ENCODE results near the gene UBR3.
A peak's percentile ranks its signal among the peaks of the same experiment; 100 is the strongest.
"Not testable (repeated sequence)": the region's sequence is repeated elsewhere in the genome, so short reads cannot be mapped to it uniquely, and the experiment has no call there.

The UBR3 gene

GRCh38 chr2:169866230-169866629, 39.0 kb downstream of the UBR3 start:
- DNase-seq (ENCODE audit: low read depth) = not testable (repeated sequence)

- DNase-seq (ENCODE audit: low read depth) = no peak
Observed at GRCh38 chr2:169867579-169867978, 40.3 kb downstream of the UBR3 start.

DNA sequence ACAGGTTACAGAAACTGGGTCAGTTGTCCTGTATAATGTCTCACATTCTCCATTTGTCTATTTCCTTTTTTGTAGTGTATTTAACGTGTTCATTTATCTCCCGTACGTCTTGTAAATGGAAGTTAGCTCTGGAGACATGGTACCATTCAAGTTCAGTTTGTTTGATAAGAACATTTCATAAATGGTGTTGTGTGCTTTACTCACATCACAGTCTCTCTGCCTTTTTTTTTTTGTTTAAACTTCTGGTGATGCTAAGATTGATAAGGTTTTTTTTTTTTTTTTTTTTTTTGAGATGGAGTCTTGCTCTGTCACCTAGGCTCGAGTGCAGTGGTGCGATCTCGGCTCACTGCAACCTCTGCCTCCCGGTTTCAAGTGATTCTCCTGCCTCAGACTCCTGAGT, 41.7 kb downstream of the UBR3 start:
- DNase-seq (ENCODE audit: low read depth) = no peak

DNA sequence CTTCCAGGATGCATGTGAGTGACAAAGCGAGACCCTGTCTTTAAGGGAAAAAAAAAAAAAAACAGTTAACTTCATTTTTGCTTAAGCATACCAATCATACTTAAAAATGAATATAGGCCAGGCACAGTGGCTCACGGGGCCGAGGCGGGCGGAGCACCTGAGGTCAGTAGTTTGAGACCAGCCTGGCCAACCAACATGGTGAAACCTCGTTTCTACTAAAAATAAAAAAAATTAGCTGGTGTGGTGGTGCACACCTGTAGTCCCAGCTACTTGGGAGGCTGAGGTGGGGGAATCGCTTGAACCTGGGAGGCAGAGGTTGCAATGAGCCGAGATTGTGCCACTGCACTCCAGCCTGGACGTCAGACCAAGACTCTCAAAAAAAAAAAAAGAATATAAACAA, 44.1 kb downstream of the UBR3 start:
- DNase-seq (ENCODE audit: low read depth) = not testable (repeated sequence)

- no peak for DNase-seq (ENCODE audit: low read depth)
Observed at GRCh38 chr2:169871994-169872393, 44.7 kb downstream of the UBR3 start.

DNA sequence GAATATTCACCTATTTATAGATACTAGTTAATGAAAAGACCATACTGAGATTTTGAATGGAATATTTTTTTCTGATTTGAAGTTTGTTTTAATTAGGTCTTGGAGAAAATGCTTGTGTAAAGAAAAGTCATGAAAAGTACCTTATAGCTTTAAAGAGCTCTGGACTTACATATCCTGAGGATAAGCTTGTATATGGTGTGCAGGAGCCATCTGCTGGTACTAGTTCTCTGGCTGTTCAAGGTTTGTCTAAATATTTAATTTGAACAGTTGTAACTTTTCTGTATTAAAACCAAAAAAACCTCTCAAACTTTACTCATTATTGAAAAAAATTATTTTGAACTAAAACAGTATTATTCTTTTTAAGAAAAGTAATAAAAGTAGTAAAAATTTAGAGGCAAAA, 50.1 kb downstream of the UBR3 start:
- peak; percentile 28 for DNase-seq (ENCODE audit: low read depth)

GRCh38 chr2:169887120-169887519, 59.9 kb downstream of the UBR3 start:
- DNase-seq (ENCODE audit: low read depth) = no peak

DNA sequence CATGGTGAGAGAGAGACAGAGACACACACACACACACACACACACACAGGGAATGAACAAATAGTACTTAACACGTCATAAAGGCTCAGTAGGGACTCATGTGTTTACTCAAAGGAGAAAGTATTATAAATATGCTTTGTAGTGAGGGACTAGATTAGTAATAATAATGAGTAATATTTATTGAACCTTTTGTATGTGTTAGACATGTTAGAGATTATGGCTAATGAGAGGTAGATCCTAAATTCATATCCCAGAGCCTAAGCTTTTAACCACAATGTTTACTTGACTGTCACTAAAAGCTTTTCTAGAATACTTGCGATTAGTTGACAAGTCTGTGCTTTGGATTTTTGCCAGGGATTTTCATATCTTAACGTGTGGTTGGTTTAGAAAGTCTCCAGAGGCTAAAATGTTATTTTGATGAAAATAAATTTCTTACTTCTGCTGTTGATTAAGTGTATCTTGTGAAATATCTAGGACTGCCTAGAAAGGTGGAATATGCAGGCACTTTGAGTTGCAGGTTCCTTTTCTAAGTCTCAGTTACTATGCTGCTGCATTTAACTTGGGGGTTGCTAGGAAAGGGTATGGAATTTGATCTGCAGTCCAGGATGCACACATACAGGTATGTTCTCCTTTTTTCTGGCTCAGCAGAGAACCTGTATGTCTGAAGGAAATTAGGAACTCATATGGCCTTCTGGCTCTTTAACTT, 64.5 kb downstream of the UBR3 start:
- DNase-seq (ENCODE audit: low read depth) = peak; percentile 13

GRCh38 chr2:169892951-169893350, 65.7 kb downstream of the UBR3 start:
- DNase-seq (ENCODE audit: low read depth) = no peak

DNA sequence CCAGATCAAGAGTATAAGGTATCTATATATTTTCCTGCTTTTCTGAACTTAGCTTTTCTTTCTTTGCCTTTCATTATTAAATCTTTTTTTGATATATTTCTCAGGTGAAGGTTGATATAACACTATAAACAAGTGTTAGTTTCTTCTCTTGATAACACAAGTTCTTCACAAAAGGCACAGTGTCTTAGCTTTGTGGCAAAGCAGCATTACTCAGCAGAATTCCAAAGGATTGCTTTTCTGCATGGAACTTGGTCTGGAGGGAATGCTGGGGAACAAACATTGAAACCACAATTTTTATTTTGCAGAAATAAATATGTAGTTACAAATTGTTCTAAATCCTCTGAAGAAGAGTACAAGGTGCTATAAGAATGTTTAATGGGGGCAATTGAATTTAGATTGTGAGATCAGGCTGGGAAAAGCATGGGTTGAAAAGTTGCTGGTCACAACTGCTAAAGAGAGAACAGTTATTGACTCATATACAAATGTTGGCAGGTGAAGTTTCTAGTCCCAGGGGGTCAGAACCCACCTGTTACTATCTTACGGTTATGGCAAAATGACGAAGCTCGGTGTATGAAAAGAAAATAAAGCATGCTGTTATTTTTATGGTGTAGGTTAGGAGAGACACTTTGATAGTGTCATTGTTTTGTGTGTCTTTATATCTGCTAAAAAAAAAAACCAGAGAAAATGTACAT, 68.2 kb downstream of the UBR3 start:
- DNase-seq (ENCODE audit: low read depth) = peak; percentile 3

GRCh38 chr2:169897834-169898233, 70.6 kb downstream of the UBR3 start:
- DNase-seq (ENCODE audit: low read depth) = no peak

GRCh38 chr2:169900103-169900502, 72.8 kb downstream of the UBR3 start:
- not testable (repeated sequence) for DNase-seq (ENCODE audit: low read depth)

DNA sequence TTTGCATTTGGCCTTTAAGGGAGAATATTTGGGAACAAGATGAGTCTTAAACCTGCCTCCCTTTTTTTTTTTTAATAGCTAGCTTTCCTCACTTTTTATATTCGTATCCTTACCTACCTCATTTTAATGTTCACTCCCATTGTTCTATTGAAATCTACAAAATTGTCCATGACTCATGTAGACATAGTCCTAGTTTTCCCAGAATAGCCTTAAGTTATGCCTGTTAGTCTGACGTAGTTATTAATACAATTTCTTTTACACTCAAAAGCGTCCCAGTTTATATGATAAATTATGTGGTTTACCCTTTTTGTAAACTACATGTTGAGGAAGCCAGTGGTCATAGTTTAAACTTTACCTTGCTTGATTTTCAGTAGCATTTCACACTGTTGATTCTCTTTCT, 73.4 kb downstream of the UBR3 start:
- DNase-seq (ENCODE audit: low read depth) = no peak

DNA sequence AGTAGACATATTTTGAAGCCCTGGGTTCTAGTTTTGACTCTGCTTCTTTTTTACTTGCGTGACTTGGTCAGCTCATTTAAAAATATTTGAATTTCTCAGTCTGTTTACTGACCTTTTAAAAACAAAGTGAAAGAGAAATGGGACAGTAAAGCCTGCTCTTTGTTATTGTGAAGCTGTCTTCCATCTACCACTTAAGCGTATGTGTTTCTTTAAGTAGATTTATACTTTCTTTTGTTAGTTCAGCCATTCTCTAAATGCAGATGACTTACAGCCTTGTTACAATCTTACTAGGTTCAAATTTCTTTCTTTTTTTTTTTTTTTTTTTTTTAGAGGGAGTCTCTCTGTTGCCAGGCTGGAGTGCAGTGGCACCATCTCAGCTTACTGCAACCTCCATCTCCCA, 79.5 kb downstream of the UBR3 start:
- DNase-seq (ENCODE audit: low read depth) = no peak

GRCh38 chr2:169909376-169909775, 82.1 kb downstream of the UBR3 start:
- no peak for DNase-seq (ENCODE audit: low read depth)

DNA sequence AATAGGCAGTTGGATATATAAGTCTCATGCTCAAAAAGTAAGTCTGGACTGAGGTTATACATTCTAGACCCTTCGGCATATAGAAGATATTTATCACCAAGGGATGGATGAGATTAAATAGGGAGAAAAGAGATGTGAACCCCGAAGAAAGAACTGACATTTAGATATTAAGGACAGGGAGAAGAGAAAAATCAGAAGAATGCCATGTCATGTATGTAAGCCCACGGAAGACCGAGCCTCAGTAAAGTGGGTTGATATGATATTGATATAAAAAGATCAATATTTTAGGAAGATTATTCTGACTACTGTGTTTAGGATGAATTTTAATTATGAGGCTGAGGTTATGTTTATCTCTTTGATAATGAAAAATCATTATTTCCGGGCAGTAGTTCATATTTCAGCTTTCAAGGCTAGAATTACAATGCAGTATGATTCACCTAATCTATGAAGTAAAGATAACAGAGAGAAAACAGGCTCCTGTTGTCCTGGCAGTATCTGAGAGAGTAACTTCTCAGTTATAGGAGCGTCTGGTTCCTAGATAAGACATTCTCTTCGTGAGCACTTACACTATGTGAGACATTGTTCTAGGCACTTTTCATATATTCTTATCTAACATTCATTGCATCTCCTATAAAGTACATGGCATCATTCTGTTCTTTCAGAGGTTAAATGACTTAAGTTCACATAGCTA, 83.0 kb downstream of the UBR3 start:
- DNase-seq (ENCODE audit: low read depth) = no peak

- DNase-seq (ENCODE audit: low read depth) = no peak
Observed at GRCh38 chr2:169911119-169911518, 83.9 kb downstream of the UBR3 start.

DNA sequence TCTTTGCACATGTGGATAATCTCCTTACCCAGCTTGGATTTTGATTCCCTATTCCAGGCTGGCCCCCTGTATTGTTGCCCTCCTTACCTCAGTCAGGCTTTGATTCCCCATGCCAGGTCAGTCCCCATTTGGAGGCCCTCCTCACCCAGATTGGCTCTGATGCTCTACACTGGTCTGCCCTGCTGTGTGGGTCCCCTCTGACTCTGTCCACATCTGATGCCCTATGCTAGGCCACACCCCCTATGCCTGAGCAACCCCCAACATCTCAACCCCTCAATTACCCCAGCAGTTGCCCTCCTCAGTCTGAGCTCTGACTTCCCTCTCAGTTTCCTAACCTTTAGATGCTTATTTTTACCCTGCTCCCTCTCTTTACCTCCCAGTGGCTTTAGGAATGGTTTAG, 89.4 kb downstream of the UBR3 start:
- DNase-seq (ENCODE audit: low read depth) = no peak

GRCh38 chr2:169923977-169924376, 96.7 kb downstream of the UBR3 start:
- DNase-seq (ENCODE audit: low read depth) = no peak

DNA sequence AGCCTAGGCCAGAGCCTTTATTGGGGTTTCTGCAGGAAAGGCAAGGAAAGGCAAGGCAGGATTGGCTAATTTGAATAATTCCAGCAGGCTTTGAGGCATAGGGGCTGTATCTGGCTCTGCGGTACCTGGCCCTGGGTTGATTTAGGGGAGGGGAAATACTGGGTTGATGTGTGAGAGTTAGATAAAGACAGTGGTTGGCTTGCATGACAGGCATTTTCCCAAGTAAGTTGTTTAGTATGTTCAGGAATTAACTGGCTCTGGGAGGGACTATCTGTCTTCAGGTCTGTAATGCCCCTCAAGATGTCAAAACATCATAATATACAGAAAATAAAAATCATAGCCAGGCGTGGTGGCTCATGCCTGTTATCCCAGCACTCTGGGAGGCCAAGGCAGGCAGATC, 98.7 kb downstream of the UBR3 start:
- DNase-seq (ENCODE audit: low read depth) = no peak

DNA sequence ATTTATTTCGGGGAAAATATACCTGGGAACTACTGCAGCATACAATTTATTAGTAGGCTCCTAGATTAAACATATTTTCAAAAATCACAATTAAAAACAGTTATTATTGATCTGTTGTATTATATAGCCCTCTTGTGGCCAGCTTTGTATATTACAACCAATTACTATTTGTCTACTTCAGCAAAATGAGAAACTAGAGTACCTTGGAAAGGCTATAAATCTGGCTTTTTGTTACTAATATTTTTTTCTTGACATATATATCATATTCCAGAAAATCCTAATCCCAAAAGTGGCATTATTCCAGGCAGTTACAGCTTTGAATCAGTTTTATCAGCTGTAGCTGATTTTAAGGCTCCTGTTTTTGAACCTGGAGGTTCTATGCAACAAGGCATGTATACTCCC, 101.2 kb downstream of the UBR3 start:
- peak; percentile 71 for DNase-seq (ENCODE audit: low read depth)

GRCh38 chr2:169933124-169933711, 106.0 kb downstream of the UBR3 start:
- peak; percentile 62 for DNase-seq (ENCODE audit: low read depth)

- DNase-seq (ENCODE audit: low read depth) = not testable (repeated sequence)
Observed at GRCh38 chr2:169936652-169937051, 109.4 kb downstream of the UBR3 start.

Data from ELR (cell line).